Fibroblast of lung (primary cell): ENCODE data around the gene NKAIN4.

Experiments used
- EZH2 ChIP-seq: IDR thresholded peaks from 2 replicates; pipeline ENCODE4 v1.5.1; 2012; ENCODE audit warnings: low read length, control low read depth, mild to moderate bottlenecking; ENCODE audit errors: missing control alignments
- TF ChIP-seq, protein P1 (sequence below), 2 donors: IDR thresholded peaks in 1 of 2; conservative IDR thresholded peaks in 1 of 2; 1 replicate in 1 of 2; 2 replicates in 1 of 2; pipeline ENCODE4 v1.5.1; 2011 to 2012; ENCODE audit warnings: low read length in 2 of 2, control low read depth in 1 of 2, inconsistent platforms in 1 of 2, low read depth in 1 of 2, mild to moderate bottlenecking in 1 of 2

DNA sequence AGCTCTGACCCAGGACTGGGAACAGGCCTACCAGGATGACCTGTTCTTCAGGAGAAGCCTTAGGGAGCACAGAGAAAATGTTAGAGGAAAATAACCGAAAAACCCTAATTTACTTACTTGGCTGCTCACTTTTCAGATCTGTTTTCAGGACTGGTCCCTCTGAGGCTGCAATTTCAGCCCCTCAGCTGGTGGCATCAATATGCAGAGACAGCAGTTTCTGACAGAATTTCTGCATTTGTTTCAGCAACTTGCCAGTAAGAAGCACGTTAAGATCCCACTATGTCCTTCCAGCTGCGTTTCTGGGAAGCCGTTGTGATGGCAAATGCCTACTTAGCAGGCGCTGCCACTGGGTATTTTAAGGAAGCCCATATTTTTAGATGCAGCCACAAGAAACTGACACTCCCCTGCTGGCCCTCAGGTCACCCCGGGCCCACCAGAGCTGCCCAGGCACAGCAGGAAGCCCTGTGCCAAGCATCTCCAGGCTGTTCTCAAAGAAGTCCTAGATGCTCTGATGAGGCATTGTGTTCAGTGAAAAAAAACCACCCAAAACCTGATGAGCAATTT is 45.8 kb downstream of the NKAIN4 start:
- TF ChIP-seq, protein P1, sequence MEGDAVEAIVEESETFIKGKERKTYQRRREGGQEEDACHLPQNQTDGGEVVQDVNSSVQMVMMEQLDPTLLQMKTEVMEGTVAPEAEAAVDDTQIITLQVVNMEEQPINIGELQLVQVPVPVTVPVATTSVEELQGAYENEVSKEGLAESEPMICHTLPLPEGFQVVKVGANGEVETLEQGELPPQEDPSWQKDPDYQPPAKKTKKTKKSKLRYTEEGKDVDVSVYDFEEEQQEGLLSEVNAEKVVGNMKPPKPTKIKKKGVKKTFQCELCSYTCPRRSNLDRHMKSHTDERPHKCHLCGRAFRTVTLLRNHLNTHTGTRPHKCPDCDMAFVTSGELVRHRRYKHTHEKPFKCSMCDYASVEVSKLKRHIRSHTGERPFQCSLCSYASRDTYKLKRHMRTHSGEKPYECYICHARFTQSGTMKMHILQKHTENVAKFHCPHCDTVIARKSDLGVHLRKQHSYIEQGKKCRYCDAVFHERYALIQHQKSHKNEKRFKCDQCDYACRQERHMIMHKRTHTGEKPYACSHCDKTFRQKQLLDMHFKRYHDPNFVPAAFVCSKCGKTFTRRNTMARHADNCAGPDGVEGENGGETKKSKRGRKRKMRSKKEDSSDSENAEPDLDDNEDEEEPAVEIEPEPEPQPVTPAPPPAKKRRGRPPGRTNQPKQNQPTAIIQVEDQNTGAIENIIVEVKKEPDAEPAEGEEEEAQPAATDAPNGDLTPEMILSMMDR (conservative IDR thresholded peaks at IDR 0.05 in 1 of 2, IDR thresholded peaks at IDR 0.05 in 1 of 2; ENCODE audit: low read depth in 1 of 2, low read length in 2 of 2), result no peak
- TF ChIP-seq EZH2, result no peak
